Endothelial cell of hepatic sinusoid (primary cell): ENCODE data around the gene GNAS.

Experiments used
- in situ Hi-C: cut with HindIII; loops from 2 replicates; pipeline ENCODE4 v1.10.0; 2017; ENCODE audit warnings: low sequenced_read_pairs

GNAS gene

GRCh38 chr20:58877050-58877975 is 24.8 kb downstream of the GNAS start:
- in situ Hi-C loops = no loop called here

DNA sequence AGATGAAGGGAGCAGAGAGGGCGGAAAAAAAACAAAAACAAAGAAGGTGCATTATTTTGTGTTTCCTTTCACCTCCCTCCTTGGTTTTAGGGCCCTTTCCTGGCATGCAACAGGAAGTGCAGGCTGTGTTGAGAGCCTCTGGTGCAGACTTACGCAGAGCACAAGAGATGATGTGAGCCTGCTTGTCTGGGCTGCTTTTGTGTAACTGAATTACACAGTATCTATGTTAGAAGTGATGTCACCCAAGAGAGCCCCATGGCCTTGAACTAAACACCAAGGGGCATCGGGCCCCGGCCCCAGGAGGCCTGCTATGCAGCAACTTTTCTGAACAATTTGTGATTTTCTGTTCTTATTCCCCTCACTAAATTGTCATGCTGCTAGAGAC is 25.5 kb downstream of the GNAS start:
- in situ Hi-C loops = no loop called here

DNA sequence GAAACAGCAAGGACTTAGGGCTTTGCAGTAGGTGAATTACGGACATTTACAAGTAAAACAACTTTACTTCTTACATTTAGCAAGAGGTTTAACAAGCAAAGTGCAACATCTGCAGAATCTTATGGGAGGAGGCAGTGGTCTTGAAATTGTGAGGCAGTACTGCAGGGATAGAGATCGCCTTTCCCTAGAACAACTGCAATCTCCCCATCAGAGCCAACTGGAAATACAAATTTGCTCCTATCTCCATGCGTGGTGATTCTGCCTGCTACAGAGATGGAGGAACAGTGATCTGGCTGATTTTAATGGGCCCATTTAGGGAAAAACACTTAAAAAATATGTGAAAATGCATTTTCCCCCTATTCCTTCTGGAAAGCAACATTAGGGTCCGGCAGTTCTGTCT is 25.9 kb downstream of the GNAS start:
- in situ Hi-C loops = no loop called here

DNA sequence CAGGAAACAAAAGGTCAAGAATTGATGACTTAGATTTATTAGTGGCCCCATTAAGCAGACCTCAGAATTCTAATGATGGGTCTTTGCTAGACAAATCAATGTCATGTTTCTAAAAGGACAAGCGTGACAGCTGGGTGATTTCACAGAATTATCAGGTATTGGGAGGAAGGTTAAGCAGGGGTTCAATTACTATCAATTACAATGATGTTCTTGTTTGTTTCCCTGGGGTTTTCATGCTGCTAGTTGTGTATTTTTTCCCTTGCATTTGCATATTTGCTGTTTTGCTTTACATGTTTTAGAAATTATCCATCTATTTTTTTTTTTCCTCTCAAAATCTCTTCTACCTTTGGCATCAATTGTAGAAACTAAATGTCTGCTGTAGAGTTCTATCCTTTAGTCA is 27.9 kb downstream of the GNAS start:
- in situ Hi-C loops = no loop called here

DNA sequence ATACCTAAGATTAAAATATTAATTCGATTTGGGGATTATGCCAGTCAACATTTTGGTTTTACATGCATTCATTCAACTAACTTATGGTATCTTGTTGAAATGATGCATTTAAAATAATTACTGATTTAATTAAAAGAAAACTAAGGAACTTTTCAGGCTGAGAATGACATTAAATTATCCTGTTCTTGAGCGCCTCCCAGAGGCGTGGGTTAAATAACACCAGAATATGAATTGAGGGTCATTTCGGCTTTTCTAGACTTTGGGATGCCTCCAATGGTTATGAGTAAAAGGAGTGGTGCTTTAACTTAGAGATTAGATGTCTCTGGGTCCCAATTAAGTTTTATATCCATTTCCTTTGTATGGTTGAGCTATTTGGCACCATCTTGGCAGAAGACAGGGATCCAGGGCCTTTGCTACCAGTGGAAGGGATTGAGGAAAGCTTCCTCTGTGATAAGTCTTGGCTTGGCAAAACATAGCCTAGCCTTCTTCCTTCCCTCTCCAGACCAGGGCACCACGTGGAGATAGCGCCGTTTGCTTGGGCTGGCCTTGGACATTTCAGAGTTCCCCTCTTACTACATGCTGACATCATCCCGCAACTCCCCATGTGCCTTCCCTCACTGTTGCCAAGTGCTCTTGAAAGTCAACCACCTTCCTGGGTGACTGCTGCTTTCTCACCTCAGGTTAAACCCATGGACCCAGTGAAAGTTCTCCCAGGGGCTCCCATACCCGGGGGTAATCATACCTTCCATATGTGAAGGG is 28.7 kb downstream of the GNAS start:
- in situ Hi-C loops = no loop called here

- in situ Hi-C loops = no loop called here
Measured at GRCh38 chr20:58882704-58883089, 30.2 kb downstream of the GNAS start.

- in situ Hi-C loops = no loop called here
Measured at GRCh38 chr20:58883241-58883691, 30.8 kb downstream of the GNAS start.

- in situ Hi-C loops = no loop called here
Measured at GRCh38 chr20:58884966-58885365, 32.5 kb downstream of the GNAS start.

DNA sequence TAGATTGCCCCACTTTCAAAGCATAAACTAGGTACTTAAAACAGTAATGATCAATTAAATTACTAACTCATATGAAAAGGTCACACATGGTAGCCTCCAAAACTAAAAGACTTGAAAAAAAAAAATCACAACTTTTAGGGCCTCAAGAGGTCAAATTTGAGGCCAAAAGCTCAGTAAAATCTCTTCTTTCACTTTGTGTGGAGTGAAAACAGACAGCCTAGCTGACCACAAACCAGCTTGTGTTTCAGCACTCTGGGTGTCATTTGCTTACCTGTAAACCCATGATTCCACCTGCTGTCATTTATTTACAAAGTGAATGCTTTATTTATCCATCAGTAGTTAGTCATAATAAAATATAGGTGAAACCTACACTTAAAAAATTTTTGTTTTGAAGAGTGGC is 34.0 kb downstream of the GNAS start:
- in situ Hi-C loops = no loop called here

DNA sequence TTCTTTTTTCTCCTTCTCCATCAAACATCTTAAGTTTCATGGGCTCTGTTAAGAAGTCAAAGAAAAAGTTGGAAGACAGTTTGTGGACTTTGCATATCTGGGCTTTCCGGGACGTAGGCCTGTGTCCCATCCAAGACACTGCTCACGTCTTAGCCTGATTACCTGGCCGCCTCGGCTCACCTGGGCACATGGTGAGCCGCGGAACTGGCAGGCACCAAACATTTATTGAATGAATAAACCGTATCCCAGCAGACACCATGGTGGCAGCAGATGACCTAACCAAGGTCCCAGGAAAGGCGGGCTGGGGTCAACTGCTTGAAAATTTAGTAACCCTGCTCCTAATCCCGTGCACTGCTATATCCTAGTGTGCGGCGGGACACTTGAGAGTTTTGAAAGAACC is 35.6 kb downstream of the GNAS start:
- in situ Hi-C loops = no loop called here

- in situ Hi-C loops = no loop called here
Measured at GRCh38 chr20:58888521-58889333, 36.2 kb downstream of the GNAS start.

GRCh38 chr20:58889334-58889760 is 36.8 kb downstream of the GNAS start:
- in situ Hi-C loops = no loop called here

GRCh38 chr20:58889798-58890517 is 37.4 kb downstream of the GNAS start:
- in situ Hi-C loops = no loop called here

DNA sequence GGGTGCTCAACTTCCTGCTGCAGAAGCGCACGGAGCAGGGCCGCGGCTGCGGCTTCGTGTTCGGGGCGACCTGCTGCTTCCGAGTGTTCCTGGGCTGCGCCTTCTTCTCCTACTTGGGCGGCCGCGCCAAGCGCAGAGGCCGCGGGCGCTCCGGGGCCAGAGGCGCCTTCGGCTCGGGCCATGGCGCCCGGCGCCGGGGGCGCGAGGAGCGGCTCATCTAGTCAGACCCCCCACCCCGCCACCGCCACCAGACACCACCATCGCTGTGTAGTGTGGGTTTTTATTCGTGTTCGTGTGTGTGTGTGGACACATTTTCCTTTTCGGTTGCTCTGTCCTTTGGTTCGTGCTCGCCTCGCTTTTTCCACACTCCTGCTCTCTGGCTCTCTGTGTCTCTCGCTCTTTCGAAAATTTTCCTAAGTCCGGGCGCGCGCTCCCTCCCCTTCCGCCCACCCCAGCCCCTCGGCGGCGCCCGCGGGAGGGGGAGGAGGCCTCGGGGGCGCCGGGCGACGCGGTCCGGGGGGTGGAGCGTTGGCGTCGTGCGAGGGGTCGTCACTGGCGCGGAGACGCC is 38.1 kb downstream of the GNAS start:
- in situ Hi-C loops = no loop called here

GRCh38 chr20:58891086-58891717 is 38.7 kb downstream of the GNAS start:
- in situ Hi-C loops = no loop called here

DNA sequence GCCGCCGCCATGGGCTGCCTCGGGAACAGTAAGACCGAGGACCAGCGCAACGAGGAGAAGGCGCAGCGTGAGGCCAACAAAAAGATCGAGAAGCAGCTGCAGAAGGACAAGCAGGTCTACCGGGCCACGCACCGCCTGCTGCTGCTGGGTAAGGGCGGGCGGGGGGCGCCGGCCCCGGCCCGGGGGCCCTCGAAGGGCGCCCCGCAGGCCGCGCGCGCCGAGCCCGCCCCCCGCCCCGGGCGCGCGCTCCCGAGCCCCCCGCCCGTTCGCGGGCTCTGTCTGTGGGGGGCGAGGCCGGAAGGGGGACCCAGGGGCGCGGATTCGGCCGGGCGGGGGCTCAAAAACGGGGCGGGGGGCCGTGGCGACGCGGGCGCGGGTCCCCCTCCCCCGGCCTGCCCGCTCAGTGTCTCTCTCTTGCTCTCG is 39.2 kb downstream of the GNAS start:
- in situ Hi-C loops = no loop called here

DNA sequence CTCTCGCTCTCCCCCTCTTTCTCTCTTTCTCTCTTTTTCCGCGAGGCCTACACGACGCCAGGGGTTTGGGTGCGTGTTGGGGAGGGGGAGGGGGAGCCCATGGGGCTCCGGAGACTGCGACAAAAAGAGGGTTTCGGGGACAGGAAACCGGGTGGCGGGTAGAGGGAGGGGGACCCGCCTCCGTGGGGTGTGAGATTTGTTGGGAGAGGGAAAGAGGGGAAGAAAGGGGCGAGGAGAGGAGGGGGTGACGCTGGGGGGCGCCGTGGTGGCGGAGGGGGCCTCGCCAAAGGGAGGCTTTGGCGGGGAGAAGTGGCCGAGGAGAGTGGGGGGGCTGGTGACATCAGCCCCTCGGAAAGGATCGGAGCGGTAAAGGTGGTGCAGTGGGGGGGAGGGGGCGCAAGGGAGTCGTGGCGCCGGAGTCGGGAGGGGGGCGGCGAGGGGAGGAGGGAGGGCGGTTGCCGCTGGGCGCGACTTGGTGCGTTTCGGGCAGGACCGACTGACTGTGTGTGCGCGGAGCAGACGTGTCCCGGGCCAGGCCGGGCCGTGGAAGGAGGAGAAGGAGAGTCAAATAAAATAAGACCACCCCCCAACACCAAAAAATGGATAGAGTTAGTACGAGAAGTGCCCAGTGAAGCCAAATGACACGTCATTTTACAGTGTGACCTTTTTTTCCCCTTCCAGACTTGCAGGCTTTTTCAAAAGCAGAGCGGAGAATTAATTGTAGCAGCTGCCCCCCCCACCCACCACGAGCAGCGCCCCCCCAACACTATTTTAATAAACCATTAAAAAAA is 39.8 kb downstream of the GNAS start:
- in situ Hi-C loops = no loop called here

DNA sequence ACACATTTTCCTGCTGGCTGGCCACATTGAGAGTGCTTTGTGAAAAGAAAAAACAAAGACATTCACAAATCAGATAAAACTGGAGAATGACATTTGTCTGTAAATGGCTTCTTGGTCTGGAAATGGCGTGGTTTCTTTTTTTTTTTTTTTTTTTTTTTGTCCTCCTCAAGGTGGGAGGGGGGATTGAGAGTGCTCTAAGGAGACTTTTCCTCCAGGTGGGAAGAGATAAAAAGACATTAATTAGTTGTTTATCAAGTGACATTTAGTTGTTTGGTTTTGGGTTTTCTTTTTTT is 40.4 kb downstream of the GNAS start:
- in situ Hi-C loops = no loop called here
